Measurements from ENCODE around the gene ZNF467. TPM values are rescaled to one million over a fixed set of nuclear protein-coding genes. Genes with fewer than 3 reads are reported as not detected.

Gene ZNF467
- total RNA-seq, 2 donors from 2014 or later, result 0.91 to 2.5 TPM

DNA sequence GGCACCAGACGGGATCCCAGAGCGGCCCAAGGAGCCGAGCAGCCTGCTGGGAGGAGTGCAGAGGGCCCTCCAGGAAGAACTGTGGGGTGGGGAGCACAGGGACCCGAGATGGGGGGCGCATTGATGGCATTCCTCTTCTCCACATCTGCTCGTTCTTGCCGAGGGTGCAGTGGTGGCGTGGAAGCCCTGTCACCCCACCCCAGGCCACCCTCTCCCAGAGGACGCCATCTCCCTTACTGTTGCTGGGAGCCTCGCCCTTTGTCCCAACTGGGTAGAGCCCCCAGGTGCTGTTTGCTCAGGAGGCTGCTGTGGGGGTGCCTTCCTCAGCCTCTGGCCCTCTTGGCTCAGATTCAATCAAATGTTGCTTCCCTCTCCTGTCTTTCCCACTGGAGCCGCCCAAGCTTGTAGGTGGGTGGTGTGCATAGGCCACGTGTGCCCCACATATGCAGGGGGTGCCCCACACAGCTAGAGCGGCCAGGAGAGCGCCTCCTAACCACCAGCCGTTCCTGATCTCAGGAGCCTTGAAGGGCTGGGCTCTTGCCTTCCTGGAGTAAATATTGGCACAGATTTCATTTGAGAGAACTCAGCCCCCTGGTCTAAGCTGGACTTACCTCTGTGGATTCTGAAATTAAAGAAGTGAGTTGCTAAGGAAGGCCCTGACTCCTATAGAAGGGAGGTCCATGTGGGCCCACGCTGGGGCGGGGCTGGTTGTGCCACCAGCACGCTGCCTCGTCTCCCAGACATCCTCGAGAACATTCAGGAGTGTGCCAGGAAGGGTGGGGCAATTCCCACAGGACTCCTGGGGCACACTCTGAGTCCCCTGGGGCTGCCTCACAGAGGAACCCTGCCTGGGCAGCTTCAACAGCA lies 39.2 kb downstream of the ZNF467 start:
- DNase-seq, result no peak
- H3K27me3 Mint-ChIP-seq (ENCODE audit: insufficient read depth), result peaks cover 3% of the 10 kb centered on the region
- H3K4me3 Mint-ChIP-seq, result no peak overlapping the region
- H3K4me1 Mint-ChIP-seq, result no peaks in the 10 kb centered on the region
- peak overlapping the region; percentile 39 for H3K27ac Mint-ChIP-seq
- no peaks in the 10 kb centered on the region for H3K36me3 ChIP-seq (ENCODE audit: control insufficient read depth, insufficient read depth, low read length)
- H3K4me1 ChIP-seq (ENCODE audit: control insufficient read depth, insufficient read depth, low read length), result no peaks in the 10 kb centered on the region
- TF ChIP-seq, protein P1, sequence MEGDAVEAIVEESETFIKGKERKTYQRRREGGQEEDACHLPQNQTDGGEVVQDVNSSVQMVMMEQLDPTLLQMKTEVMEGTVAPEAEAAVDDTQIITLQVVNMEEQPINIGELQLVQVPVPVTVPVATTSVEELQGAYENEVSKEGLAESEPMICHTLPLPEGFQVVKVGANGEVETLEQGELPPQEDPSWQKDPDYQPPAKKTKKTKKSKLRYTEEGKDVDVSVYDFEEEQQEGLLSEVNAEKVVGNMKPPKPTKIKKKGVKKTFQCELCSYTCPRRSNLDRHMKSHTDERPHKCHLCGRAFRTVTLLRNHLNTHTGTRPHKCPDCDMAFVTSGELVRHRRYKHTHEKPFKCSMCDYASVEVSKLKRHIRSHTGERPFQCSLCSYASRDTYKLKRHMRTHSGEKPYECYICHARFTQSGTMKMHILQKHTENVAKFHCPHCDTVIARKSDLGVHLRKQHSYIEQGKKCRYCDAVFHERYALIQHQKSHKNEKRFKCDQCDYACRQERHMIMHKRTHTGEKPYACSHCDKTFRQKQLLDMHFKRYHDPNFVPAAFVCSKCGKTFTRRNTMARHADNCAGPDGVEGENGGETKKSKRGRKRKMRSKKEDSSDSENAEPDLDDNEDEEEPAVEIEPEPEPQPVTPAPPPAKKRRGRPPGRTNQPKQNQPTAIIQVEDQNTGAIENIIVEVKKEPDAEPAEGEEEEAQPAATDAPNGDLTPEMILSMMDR (conservative IDR thresholded peaks at IDR 0.05), result no peak
- no peaks in the 10 kb centered on the region for H3K9me3 ChIP-seq (ENCODE audit: control insufficient read depth, low read length)
- no peaks in the 10 kb centered on the region for H3K9me3 Mint-ChIP-seq
- peaks cover 6% of the 10 kb centered on the region for H3K36me3 Mint-ChIP-seq (ENCODE audit: low read depth)
- no peak overlapping the region for H3K9ac ChIP-seq (ENCODE audit: extremely low read depth, low read length, poor library complexity, severe bottlenecking)
- H3K4me3 ChIP-seq (ENCODE audit: low read length), result no peak overlapping the region
- H3K27me3 ChIP-seq (ENCODE audit: control insufficient read depth, insufficient read depth, low read length, poor library complexity, severe bottlenecking), result no peaks in the 10 kb centered on the region
- 91 to 92% methylated on average over 13 to 20 of the region's 20 CpGs for WGBS, 2 experiments (ENCODE audit: insufficient coverage in 1 of 2, insufficient read length in 1 of 2)
- H3K27ac ChIP-seq (ENCODE audit: low read depth, low read length), result no peak overlapping the region

DNA sequence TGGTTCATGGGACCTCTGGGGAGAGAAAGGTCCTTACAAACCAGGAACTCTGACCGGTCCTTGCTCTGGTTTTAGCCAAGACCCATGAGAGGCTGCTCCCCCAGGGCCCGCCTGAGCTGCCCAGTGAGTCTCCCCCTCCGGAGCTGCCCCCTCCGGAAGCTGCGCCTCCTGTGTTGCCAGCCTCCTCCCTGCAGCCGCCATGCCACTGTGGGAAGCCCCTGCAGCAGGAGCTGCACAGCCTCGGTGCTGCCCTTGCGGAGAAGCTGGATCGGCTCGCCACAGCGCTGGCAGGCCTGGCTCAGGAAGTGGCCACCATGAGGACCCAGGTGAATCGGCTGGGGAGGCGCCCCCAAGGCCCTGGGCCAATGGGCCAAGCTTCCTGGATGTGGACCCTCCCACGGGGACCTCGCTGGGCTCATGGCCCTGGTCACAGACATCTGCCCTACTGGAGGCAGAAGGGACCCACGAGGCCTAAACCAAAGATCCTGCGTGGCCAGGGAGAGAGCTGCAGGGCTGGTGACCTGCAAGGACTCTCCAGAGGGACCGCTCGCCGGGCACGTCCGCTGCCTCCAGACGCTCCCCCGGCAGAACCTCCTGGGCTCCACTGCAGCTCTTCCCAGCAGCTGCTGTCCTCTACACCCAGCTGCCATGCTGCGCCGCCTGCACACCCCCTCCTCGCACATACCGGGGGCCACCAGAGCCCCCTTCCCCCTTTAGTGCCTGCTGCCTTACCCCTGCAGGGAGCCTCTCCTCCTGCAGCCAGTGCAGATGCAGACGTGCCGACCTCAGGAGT lies 40.1 kb downstream of the ZNF467 start:
- H3K4me1 Mint-ChIP-seq, result no peaks in the 10 kb centered on the region
- DNase-seq, result no peak

DNA sequence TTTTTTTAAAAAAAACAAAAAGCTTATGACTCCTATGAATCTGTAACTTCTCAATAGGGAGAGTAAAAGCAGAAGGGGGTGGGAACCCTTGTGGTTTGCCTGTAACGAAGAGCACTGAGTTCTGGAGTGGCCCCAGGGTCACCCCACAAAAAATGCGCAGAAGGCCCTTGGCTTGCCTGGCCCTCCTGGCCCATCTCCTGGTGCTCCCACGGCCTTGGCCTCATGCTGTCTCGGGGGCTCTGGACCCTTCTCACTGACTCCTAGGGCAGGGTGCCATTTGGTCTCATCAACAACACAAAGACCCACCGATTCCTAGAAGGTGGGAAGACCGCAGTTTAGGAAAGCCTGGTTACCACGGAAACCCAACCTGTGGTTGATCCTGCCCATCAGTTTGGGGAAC lies 40.8 kb downstream of the ZNF467 start:
- H3K9me3 Mint-ChIP-seq, result no peaks in the 10 kb centered on the region
- peaks cover 3% of the 10 kb centered on the region for H3K27me3 Mint-ChIP-seq (ENCODE audit: insufficient read depth)
- Histone ChIP-seq H3K4me3 (ENCODE audit: low read length) (no peak overlapping the region), H3K27ac (ENCODE audit: low read depth, low read length) (no peak overlapping the region), H3K9me3 (ENCODE audit: control insufficient read depth, low read length) (no peaks in the 10 kb centered on the region), H3K36me3 (ENCODE audit: control insufficient read depth, insufficient read depth, low read length) (no peaks in the 10 kb centered on the region), H3K4me1 (ENCODE audit: control insufficient read depth, insufficient read depth, low read length) (no peaks in the 10 kb centered on the region), H3K27me3 (ENCODE audit: control insufficient read depth, insufficient read depth, low read length, poor library complexity, severe bottlenecking) (no peaks in the 10 kb centered on the region), H3K9ac (ENCODE audit: extremely low read depth, low read length, poor library complexity, severe bottlenecking) (no peak overlapping the region)
- no peak for DNase-seq
- H3K36me3 Mint-ChIP-seq (ENCODE audit: low read depth), result peaks cover 10% of the 10 kb centered on the region
- H3K27ac Mint-ChIP-seq, result no peak overlapping the region
- TF ChIP-seq, protein P1 (conservative IDR thresholded peaks at IDR 0.05), result no peak
- H3K4me3 Mint-ChIP-seq, result no peak overlapping the region
- no peaks in the 10 kb centered on the region for H3K4me1 Mint-ChIP-seq
- 93 to 100% methylated on average over 7 of the region's 7 CpGs for WGBS, 2 experiments (ENCODE audit: insufficient coverage in 1 of 2, insufficient read length in 1 of 2)

More for the DNA sequence above, 40.1 kb downstream of the ZNF467 start:
- Mint-ChIP-seq H3K4me3 (no peak overlapping the region), H3K27ac (no peak overlapping the region), H3K9me3 (no peaks in the 10 kb centered on the region), H3K27me3 (ENCODE audit: insufficient read depth) (peaks cover 3% of the 10 kb centered on the region), H3K36me3 (ENCODE audit: low read depth) (peaks cover 6% of the 10 kb centered on the region)
- Histone ChIP-seq H3K4me1 (ENCODE audit: control insufficient read depth, insufficient read depth, low read length) (no peaks in the 10 kb centered on the region), H3K9ac (ENCODE audit: extremely low read depth, low read length, poor library complexity, severe bottlenecking) (no peak overlapping the region), H3K36me3 (ENCODE audit: control insufficient read depth, insufficient read depth, low read length) (no peaks in the 10 kb centered on the region), H3K4me3 (ENCODE audit: low read length) (no peak overlapping the region), H3K27ac (ENCODE audit: low read depth, low read length) (no peak overlapping the region), H3K27me3 (ENCODE audit: control insufficient read depth, insufficient read depth, low read length, poor library complexity, severe bottlenecking) (no peaks in the 10 kb centered on the region), H3K9me3 (ENCODE audit: control insufficient read depth, low read length) (no peaks in the 10 kb centered on the region)
- 92 to 94% methylated on average over 18 to 30 of the region's 30 CpGs for WGBS, 2 experiments (ENCODE audit: insufficient coverage in 1 of 2, insufficient read length in 1 of 2)
- TF ChIP-seq, protein P1 (conservative IDR thresholded peaks at IDR 0.05), result no peak

Measured in endodermal cell (in vitro differentiated cells).